Activated naive CD4-positive, alpha-beta T cell treated with anti-CD3 and anti-CD28 coated beads, Interleukin-2, amount 50 U/mL, for 72 hours (primary cell): Measurements from ENCODE around the gene CCDC196. TPM values are rescaled to one million over a fixed set of nuclear protein-coding genes. Genes with fewer than 3 reads are reported as not detected.
"Not testable (repeated sequence)": the region's sequence is repeated elsewhere in the genome, so short reads cannot be mapped to it uniquely, and the experiment has no call there.

Source experiments
- ATAC-seq, 2 donors: fragments of 150-1000 bp; cut with Tn5 transposase; 2 replicates each; pipeline ENCODE4 v1.10.0; 2021; ENCODE audit warnings: mild to moderate bottlenecking in 2 of 2, moderate library complexity in 2 of 2
- DNase-seq, 2 donors: peaks; one replicate each; pipeline ENCODE4 v3.0.0; 2021 to 2022; ENCODE audit warnings: low spot score in 2 of 2
- H3K27ac Mint-ChIP-seq, 2 donors: one replicate each; pipeline ENCODE4 v1.8.0; 2022; ENCODE audit warnings: mild to moderate bottlenecking in 2 of 2, mixed read lengths in 2 of 2
- H3K36me3 Mint-ChIP-seq, 2 donors: one replicate each; pipeline ENCODE4 v1.8.0; 2022; ENCODE audit warnings: mixed read lengths in 2 of 2
- H3K9me3 Mint-ChIP-seq, 2 donors: one replicate each; pipeline ENCODE4 v1.8.0; 2022; ENCODE audit warnings: mixed read lengths in 2 of 2
- total RNA-seq, 2 donors: library from RNA; stranded (reverse); gene quantifications; one replicate each; pipeline ENCODE4 v1.2.3, GENCODE V29; 2022

CCDC196 gene
- total RNA-seq, 2 donors from 2014 or later = not detected

DNA sequence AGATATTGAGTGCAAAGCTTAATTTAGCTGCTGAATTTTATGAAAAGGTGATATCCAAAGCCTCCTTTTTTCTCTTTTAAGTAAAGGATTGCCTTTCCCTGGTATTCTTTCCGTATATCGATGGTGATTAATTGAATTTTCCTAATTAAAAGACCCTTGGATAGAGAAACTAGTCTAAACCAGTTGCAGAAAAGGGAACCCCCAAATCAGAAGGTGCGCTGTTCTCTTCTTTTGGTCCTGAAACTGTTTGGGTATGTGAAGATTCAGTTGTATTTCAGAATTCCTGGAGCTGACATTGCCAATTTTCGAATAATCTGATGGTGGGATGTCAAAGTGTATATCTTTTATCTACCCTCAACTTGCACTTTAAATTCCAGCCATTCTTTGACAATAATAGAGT lies 23.7 kb downstream of the CCDC196 start:
- Mint-ChIP-seq H3K27ac (no peak overlapping the region), H3K36me3 (peaks cover 0 to 5% of the 10 kb centered on the region in 2 donors), H3K9me3 (no peaks in the 10 kb centered on the region)
- ATAC-seq (no peak), DNase-seq (no peak)

DNA sequence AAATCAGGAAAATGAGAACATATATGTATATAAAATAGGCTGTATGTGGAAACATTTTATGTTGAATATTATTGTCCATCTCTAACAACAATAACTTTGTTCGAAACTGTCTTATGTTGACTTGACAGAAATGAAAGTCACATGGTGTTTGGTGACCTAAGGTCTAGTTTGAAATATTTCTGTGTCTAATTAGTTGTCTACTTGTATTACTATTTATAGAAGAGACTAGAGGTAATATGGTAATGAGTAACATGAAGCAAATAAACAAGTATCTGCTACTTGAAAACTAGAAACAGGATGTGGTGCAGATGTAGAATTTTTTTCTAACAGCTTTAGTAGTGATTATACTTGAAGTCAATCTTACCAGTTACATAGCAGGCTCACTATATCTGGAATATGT lies 25.7 kb downstream of the CCDC196 start:
- H3K9me3 Mint-ChIP-seq = no peaks in the 10 kb centered on the region
- H3K36me3 Mint-ChIP-seq = peaks cover 0 to 5% of the 10 kb centered on the region in 2 donors
- ATAC-seq = no peak

DNA sequence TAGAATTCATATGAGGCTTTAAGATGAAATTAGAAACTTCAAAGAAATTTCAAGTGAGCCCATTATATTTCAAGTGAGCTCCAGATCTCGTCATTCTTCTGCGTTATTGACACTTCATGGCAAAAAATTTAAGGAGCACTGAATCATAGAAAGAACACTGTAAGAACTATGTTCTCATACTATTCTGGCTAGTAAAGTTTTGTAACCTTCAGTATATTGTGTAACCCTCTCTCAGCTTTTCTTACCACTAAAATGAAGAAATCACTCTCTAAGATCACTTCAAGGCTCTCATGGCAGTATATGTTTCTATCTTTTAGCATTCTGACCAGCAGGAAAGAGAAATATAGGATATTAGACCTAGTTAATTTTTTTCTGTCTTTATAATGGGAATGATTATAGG lies 28.0 kb downstream of the CCDC196 start:
- no peak overlapping the region for H3K27ac Mint-ChIP-seq
- peaks cover 0 to 5% of the 10 kb centered on the region in 2 donors for H3K36me3 Mint-ChIP-seq
- no peak for ATAC-seq

More for the DNA sequence above, 25.7 kb downstream of the CCDC196 start:
- H3K27ac Mint-ChIP-seq = no peak overlapping the region
- no peak for DNase-seq

DNA sequence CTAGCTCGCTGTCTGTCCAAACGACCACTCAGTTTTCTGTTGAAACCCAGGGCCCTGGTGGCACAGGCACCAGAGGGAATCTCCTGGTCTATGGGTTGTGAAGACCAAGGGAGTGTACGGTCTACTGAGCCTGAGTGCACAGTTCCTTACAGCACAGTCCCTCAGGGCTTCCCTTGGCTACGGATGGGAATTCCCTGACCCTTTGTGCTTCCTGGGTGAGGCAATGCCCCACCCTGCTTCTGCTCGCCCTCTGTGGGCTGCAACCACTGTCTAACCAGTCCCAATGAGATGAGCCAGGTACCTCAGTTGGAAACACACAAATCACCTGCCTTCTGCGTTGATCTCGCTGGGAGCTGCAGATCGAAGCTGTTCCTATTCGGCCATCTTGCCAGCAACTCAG lies 44.4 kb downstream of the CCDC196 start:
- no peak overlapping the region for H3K27ac Mint-ChIP-seq
- no peak for ATAC-seq
- no peak for DNase-seq
- H3K36me3 Mint-ChIP-seq = peaks cover 0 to 15% of the 10 kb centered on the region in 2 donors
- H3K9me3 Mint-ChIP-seq = peaks cover 0 to 4% of the 10 kb centered on the region in 2 donors

More for the DNA sequence above, 28.0 kb downstream of the CCDC196 start:
- H3K9me3 Mint-ChIP-seq = peaks cover 0 to 4% of the 10 kb centered on the region in 2 donors
- DNase-seq = no peak

DNA sequence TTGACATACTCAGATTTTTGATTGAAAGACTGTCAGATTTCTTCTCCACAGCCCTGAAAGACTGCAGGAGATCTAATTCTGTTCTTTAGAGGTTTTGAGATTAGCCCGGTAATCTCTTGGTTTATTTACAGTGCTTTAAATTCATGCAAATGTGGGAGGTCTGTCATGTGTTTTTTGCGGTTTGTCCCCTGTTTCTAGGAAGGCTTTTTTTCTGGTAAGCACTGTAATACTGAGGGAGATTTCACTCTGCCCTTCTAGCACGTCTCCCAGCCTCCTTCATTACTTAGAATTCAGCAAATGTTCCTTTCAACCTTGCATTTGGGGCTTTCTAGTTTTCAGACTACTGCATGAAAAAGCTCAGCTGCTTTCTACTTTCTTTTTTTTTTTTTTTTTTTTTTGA lies 52.9 kb downstream of the CCDC196 start:
- Mint-ChIP-seq H3K36me3 (no peaks in the 10 kb centered on the region), H3K9me3 (no peaks in the 10 kb centered on the region), H3K27ac (no peak overlapping the region)
- DNase-seq = no peak
- ATAC-seq = no peak

DNA sequence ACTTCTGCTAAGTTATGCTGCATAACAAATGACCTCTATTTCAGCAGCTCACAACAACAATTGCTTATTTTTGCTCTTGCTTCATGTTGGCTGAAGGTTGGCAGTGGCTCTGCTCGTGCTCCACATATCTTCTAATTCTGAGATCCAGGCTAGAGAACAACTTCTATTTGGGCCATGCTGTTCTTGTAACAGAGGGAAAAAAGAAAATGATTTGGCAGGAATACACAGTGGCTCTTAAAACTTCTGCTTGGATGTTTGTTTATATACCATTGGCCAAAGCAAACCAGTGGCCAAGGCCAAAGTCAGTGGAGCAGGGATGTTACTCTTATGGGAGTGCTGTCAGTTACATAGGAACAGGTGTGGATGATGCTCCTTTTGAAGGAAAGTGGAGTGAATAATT lies 53.9 kb downstream of the CCDC196 start:
- no peak for ATAC-seq
- H3K36me3 Mint-ChIP-seq = no peaks in the 10 kb centered on the region
- H3K27ac Mint-ChIP-seq = no peak overlapping the region
- H3K9me3 Mint-ChIP-seq = no peaks in the 10 kb centered on the region
- no peak for DNase-seq

DNA sequence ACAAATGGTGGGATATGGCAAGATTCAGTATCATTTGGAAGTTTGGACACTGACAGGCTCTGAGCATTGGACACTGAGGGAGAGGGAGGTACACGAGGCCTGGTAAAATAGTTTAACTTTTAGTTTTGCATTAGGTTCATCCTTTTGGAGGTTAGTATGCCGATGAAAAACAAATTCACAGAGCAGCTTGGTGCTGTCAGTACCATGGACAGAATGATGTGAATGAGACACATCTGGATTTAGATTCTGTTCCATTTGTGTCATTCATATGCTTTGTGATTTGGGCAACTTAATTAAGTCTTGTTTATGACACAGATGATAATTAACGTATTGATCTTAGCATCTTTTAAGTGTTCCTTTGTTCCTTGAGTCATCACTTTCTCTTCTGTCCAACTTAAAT lies 55.5 kb downstream of the CCDC196 start:
- Mint-ChIP-seq H3K27ac (no peak overlapping the region), H3K9me3 (no peaks in the 10 kb centered on the region), H3K36me3 (no peaks in the 10 kb centered on the region)
- ATAC-seq (no peak), DNase-seq (no peak)

DNA sequence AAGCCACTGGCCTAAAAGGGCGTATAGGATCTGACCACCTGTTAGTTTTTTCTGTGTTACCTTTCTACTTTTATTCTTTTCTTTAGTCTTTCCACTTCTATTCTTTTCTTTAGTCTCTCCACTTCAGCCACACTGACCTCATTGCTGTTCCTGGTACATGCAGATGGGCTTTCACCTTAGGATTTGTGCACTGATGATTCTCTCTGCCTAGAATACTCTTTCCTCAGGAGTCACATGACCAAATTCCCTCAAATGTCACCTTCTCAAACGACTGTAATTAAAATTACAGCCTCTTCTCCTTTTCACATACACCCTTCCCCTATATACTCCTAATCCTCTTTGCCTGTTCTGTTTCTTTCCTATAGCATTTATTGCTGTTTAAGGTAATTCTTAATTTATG lies 57.8 kb downstream of the CCDC196 start:
- no peak for ATAC-seq
- no peaks in the 10 kb centered on the region for H3K36me3 Mint-ChIP-seq
- H3K27ac Mint-ChIP-seq = no peak overlapping the region
- DNase-seq = no peak
- no peaks in the 10 kb centered on the region for H3K9me3 Mint-ChIP-seq

DNA sequence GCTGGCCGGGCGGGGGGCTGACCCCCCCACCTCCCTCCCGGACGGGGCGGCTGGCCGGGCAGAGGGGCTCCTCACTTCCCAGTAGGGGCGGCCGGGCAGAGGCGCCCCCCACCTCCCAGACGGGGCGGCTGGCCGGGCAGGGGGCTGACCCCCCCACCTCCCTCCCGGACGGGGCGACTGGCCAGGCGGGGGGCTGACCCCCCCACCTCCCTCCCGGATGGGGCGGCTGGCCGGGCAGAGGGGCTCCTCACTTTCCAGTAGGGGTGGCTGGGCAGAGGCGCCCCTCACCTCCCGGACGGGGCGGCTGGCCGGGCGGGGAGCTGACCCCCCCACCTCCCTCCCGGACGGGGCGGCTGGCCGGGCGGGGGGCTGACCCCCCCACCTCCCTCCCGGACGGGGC lies 59.0 kb downstream of the CCDC196 start:
- H3K27ac Mint-ChIP-seq, DNase-seq, H3K9me3 Mint-ChIP-seq, ATAC-seq, H3K36me3 Mint-ChIP-seq: not testable (repeated sequence)

DNA sequence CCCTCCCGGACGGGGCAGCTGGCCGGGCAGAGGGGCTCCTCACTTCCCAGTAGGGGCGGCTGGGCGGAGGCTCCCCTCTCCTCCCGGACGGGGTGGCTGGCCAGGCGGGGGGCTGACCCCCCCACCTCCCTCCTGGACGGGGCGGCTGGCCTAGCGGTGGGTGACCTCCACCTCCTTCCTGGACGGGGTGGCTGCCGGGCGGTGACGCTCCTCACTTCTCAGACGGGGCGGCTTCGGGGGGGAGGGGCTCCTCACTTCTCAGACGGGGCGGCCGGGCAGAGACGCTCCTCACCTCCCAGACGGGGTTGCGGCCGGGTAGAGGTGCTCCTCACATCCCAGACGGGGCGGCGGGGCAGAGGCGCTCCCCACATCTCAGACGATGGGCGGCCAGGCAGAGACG lies 59.6 kb downstream of the CCDC196 start:
- H3K9me3 Mint-ChIP-seq, H3K27ac Mint-ChIP-seq, H3K36me3 Mint-ChIP-seq, ATAC-seq, DNase-seq: not testable (repeated sequence)

Other genes with a start within 250 kb of the CCDC196 start
- 10 to 100 TPM; 14.0 to 35.8 TPM for gene GPHN, start 21.8 kb downstream of the CCDC196 start, total RNA-seq